ENCODE results near the gene RUNX1.
A peak's percentile ranks its signal among the peaks of the same experiment; 100 is the strongest.

GRCh38 chr21:34835526-34835925 lies 213.6 kb downstream of the RUNX1 start:
- TF ChIP-seq POLR2A (IDR thresholded peaks at IDR 0.05; ENCODE audit: extremely low read depth, insufficient read length) (no peak), MAX (IDR thresholded peaks at IDR 0.05; ENCODE audit: low read depth, low read length) (peak; percentile 53; the same call in 1 of the 2 replicates)
- TF ChIP-seq, protein P1, sequence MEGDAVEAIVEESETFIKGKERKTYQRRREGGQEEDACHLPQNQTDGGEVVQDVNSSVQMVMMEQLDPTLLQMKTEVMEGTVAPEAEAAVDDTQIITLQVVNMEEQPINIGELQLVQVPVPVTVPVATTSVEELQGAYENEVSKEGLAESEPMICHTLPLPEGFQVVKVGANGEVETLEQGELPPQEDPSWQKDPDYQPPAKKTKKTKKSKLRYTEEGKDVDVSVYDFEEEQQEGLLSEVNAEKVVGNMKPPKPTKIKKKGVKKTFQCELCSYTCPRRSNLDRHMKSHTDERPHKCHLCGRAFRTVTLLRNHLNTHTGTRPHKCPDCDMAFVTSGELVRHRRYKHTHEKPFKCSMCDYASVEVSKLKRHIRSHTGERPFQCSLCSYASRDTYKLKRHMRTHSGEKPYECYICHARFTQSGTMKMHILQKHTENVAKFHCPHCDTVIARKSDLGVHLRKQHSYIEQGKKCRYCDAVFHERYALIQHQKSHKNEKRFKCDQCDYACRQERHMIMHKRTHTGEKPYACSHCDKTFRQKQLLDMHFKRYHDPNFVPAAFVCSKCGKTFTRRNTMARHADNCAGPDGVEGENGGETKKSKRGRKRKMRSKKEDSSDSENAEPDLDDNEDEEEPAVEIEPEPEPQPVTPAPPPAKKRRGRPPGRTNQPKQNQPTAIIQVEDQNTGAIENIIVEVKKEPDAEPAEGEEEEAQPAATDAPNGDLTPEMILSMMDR (IDR thresholded peaks at IDR 0.05; ENCODE audit: low read depth, low read length): no peak
